Parathyroid adenoma (tissue), 2 donors: ENCODE results near the gene ADGRV1.

Experiments used
- H2AFZ ChIP-seq: fragments of 300-600 bp; sonication (generic); one replicate; pipeline ENCODE4 v1.7.0; 2017; ENCODE audit warnings: antibody characterized with exemption, mild to moderate bottlenecking
- H3K27ac ChIP-seq: fragments of 300-600 bp; sonication (generic); one replicate; pipeline ENCODE4 v1.7.0; 2017
- H3K27me3 ChIP-seq: fragments of 300-600 bp; sonication (generic); one replicate; pipeline ENCODE4 v1.7.0; 2017; ENCODE audit warnings: low read length; ENCODE audit not compliant: control insufficient read depth, insufficient read depth
- H3K36me3 ChIP-seq: fragments of 300-600 bp; sonication (generic); one replicate; pipeline ENCODE4 v1.7.0; 2017; ENCODE audit warnings: low read length; ENCODE audit not compliant: control insufficient read depth, insufficient read depth
- H3K4me1 ChIP-seq: fragments of 300-600 bp; sonication (generic); one replicate; pipeline ENCODE4 v1.7.0; 2017; ENCODE audit warnings: control low read depth
- H3K4me2 ChIP-seq: fragments of 300-600 bp; sonication (generic); one replicate; pipeline ENCODE4 v1.7.0; 2017; ENCODE audit warnings: low read length
- H3K4me3 ChIP-seq: fragments of 300-600 bp; sonication (generic); one replicate; pipeline ENCODE4 v1.7.0; 2017; ENCODE audit warnings: low read depth, low read length
- H3K79me2 ChIP-seq: fragments of 300-600 bp; sonication (generic); one replicate; pipeline ENCODE4 v1.7.0; 2017; ENCODE audit warnings: control low read depth
- H3K9ac ChIP-seq: fragments of 300-600 bp; sonication (generic); one replicate; pipeline ENCODE4 v1.7.0; 2017; ENCODE audit warnings: mild to moderate bottlenecking
- H3K9me3 ChIP-seq: fragments of 300-600 bp; sonication (generic); one replicate; pipeline ENCODE4 v1.7.0; 2017; ENCODE audit warnings: low read length; ENCODE audit not compliant: control insufficient read depth
- CTCF ChIP-seq: fragments of 300-600 bp; sonication (generic); IDR thresholded peaks from one replicate; pipeline ENCODE4 v1.7.0; 2017; ENCODE audit warnings: antibody characterized with exemption, mild to moderate bottlenecking
- donor health status: primary hyperparathyroidism.

The ADGRV1 gene

GRCh38 chr5:91177085-91177484, 618.5 kb downstream of the ADGRV1 start:
- TF ChIP-seq CTCF, result no peak
- no peak overlapping the region for H2AFZ ChIP-seq
- no peak overlapping the region for H3K4me2 ChIP-seq
- no peaks in the 10 kb centered on the region for H3K36me3 ChIP-seq
- H3K27me3 ChIP-seq, result no peaks in the 10 kb centered on the region
- no peaks in the 10 kb centered on the region for H3K4me1 ChIP-seq
- no peak overlapping the region for H3K27ac ChIP-seq
- no peaks in the 10 kb centered on the region for H3K79me2 ChIP-seq
- H3K9ac ChIP-seq, result no peak overlapping the region
- H3K4me3 ChIP-seq, result no peak overlapping the region
- H3K9me3 ChIP-seq, result no peaks in the 10 kb centered on the region

GRCh38 chr5:91177639-91178038, 619.0 kb downstream of the ADGRV1 start:
- Histone ChIP-seq H3K4me2 (no peak overlapping the region), H2AFZ (no peak overlapping the region), H3K27me3 (no peaks in the 10 kb centered on the region), H3K9ac (no peak overlapping the region), H3K27ac (no peak overlapping the region), H3K4me3 (no peak overlapping the region), H3K4me1 (no peaks in the 10 kb centered on the region), H3K79me2 (no peaks in the 10 kb centered on the region), H3K36me3 (no peaks in the 10 kb centered on the region), H3K9me3 (no peaks in the 10 kb centered on the region)
- TF ChIP-seq CTCF, result no peak

GRCh38 chr5:91178461-91178860, 619.9 kb downstream of the ADGRV1 start:
- no peaks in the 10 kb centered on the region for H3K9me3 ChIP-seq
- no peak overlapping the region for H2AFZ ChIP-seq
- H3K4me1 ChIP-seq, result no peaks in the 10 kb centered on the region
- no peak overlapping the region for H3K4me3 ChIP-seq
- no peak for TF ChIP-seq CTCF
- H3K9ac ChIP-seq, result no peak overlapping the region
- H3K79me2 ChIP-seq, result no peaks in the 10 kb centered on the region
- H3K27me3 ChIP-seq, result no peaks in the 10 kb centered on the region
- H3K4me2 ChIP-seq, result no peak overlapping the region
- no peak overlapping the region for H3K27ac ChIP-seq
- H3K36me3 ChIP-seq, result no peaks in the 10 kb centered on the region

- Histone ChIP-seq H3K27ac (no peak overlapping the region), H3K79me2 (no peaks in the 10 kb centered on the region), H2AFZ (no peak overlapping the region), H3K4me3 (no peak overlapping the region), H3K4me2 (no peak overlapping the region), H3K4me1 (no peaks in the 10 kb centered on the region), H3K27me3 (no peaks in the 10 kb centered on the region), H3K9ac (no peak overlapping the region), H3K9me3 (no peaks in the 10 kb centered on the region), H3K36me3 (no peaks in the 10 kb centered on the region)
- TF ChIP-seq CTCF, result no peak
Measured at GRCh38 chr5:91179018-91179417, 620.4 kb downstream of the ADGRV1 start.

GRCh38 chr5:91180506-91180905, 621.9 kb downstream of the ADGRV1 start:
- no peak overlapping the region for H2AFZ ChIP-seq
- no peak overlapping the region for H3K4me3 ChIP-seq
- H3K79me2 ChIP-seq, result no peaks in the 10 kb centered on the region
- H3K4me2 ChIP-seq, result no peak overlapping the region
- H3K36me3 ChIP-seq, result no peaks in the 10 kb centered on the region
- TF ChIP-seq CTCF, result no peak
- no peaks in the 10 kb centered on the region for H3K27me3 ChIP-seq
- H3K9ac ChIP-seq, result no peak overlapping the region
- H3K9me3 ChIP-seq, result no peaks in the 10 kb centered on the region
- H3K27ac ChIP-seq, result no peak overlapping the region
- no peaks in the 10 kb centered on the region for H3K4me1 ChIP-seq
